Peyer's patch (tissue), 4 donors: Measurements from ENCODE around the gene SYK. TPM values are rescaled to one million over a fixed set of nuclear protein-coding genes. Genes with fewer than 3 reads are reported as not detected.
"Not testable (repeated sequence)": the region's sequence is repeated elsewhere in the genome, so short reads cannot be mapped to it uniquely, and the experiment has no call there.

Source experiments
- DNase-seq, 3 donors: peaks; one replicate each; pipeline ENCODE4 v3.0.0-alpha.2; 2017 to 2019
- H3K27ac ChIP-seq, 4 donors: fragments of 200-600 bp; sonication (generic); one replicate each; pipeline ENCODE4 v1.5.1; 2016 to 2019
- H3K27me3 ChIP-seq, 2 donors: fragments of 200-600 bp; sonication (generic); one replicate each; pipeline ENCODE4 v1.5.1; 2019
- H3K36me3 ChIP-seq, 3 donors: fragments of 200-600 bp; sonication (generic); one replicate each; pipeline ENCODE4 v1.5.1; 2016 to 2019
- H3K4me1 ChIP-seq, 4 donors: fragments of 200-600 bp; sonication (generic); one replicate each; pipeline ENCODE4 v1.5.1; 2016 to 2019
- H3K4me3 ChIP-seq, 4 donors: fragments of 200-600 bp; sonication (generic); 1 replicate in 3 of 4; 2 replicates in 1 of 4; pipeline ENCODE4 v1.5.1; 2016 to 2019; ENCODE audit warnings: mild to moderate bottlenecking in 1 of 4
- H3K9me3 ChIP-seq, 4 donors: fragments of 200-600 bp; sonication (generic); one replicate each; pipeline ENCODE4 v1.5.1; 2016 to 2019; ENCODE audit warnings: mild to moderate bottlenecking in 1 of 4
- POLR2A ChIP-seq, 2 donors: fragments of 450-650 bp; IDR thresholded peaks; one replicate each; pipeline ENCODE4 v1.5.1; 2017; ENCODE audit warnings: antibody characterized with exemption in 2 of 2, mild to moderate bottlenecking in 2 of 2, moderate library complexity in 2 of 2
- total RNA-seq, 4 donors: library from RNA; depleted of rRNA; stranded (reverse); fragments of >200 nt; gene quantifications; one replicate each; pipeline ENCODE4 v1.1.0, GENCODE V29; 2016
- TF ChIP-seq, protein P1 (sequence below), 6 experiments: fragments of 450-650 bp in 4 of 6; fragments of 200-600 bp in 2 of 6; sonication (generic) in 1 of 6; IDR thresholded peaks; one replicate each; pipeline ENCODE4 v1.5.1; 2017 to 2019; ENCODE audit warnings: antibody characterized with exemption in 6 of 6, mild to moderate bottlenecking in 3 of 6, moderate library complexity in 1 of 6

SYK gene
- total RNA-seq, 4 donors from 2014 or later, result 48.7 to 81.7 (median 60.0) TPM

GRCh38 chr9:90789408-90789807 is 12.2 kb upstream of the SYK start:
- Histone ChIP-seq H3K27me3 (no peaks in the 10 kb centered on the region), H3K9me3 (no peaks in the 10 kb centered on the region), H3K4me1 (peaks cover 0 to 1% (median 0%) of the 10 kb centered on the region in 4 donors), H3K4me3 (no peak overlapping the region), H3K27ac (no peak overlapping the region), H3K36me3 (no peaks in the 10 kb centered on the region)
- no peak for DNase-seq
- TF ChIP-seq, protein P1, sequence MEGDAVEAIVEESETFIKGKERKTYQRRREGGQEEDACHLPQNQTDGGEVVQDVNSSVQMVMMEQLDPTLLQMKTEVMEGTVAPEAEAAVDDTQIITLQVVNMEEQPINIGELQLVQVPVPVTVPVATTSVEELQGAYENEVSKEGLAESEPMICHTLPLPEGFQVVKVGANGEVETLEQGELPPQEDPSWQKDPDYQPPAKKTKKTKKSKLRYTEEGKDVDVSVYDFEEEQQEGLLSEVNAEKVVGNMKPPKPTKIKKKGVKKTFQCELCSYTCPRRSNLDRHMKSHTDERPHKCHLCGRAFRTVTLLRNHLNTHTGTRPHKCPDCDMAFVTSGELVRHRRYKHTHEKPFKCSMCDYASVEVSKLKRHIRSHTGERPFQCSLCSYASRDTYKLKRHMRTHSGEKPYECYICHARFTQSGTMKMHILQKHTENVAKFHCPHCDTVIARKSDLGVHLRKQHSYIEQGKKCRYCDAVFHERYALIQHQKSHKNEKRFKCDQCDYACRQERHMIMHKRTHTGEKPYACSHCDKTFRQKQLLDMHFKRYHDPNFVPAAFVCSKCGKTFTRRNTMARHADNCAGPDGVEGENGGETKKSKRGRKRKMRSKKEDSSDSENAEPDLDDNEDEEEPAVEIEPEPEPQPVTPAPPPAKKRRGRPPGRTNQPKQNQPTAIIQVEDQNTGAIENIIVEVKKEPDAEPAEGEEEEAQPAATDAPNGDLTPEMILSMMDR (IDR thresholded peaks at IDR 0.05), result no peak
- no peak for TF ChIP-seq POLR2A (IDR thresholded peaks at IDR 0.05)

DNA sequence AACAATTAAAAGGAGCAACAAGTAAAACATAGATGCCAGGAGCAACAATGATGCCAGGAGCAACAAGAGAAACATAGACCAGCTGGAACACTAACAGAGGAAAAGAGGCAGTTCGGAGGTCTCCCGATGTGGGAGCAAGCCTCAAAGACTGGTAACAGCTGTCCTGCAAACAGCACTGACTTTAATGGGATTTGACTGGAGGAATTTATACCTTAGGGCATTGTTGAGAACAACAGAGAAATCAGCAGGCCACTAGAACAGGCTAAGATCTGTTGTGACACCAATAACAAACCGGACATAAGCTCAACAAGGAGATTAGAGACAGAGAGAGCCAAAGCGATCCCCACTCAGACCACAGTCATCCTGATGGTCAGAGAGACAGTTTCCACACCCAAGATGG is 11.8 kb upstream of the SYK start:
- Histone ChIP-seq H3K27ac (no peak overlapping the region), H3K4me3 (no peak overlapping the region), H3K27me3 (no peaks in the 10 kb centered on the region), H3K9me3 (no peaks in the 10 kb centered on the region), H3K4me1 (peaks cover 0 to 6% (median 0%) of the 10 kb centered on the region in 4 donors), H3K36me3 (no peaks in the 10 kb centered on the region)
- DNase-seq, result no peak
- TF ChIP-seq POLR2A (IDR thresholded peaks at IDR 0.05), result no peak
- TF ChIP-seq, protein P1 (IDR thresholded peaks at IDR 0.05), result no peak

GRCh38 chr9:90793024-90793423 is 8.6 kb upstream of the SYK start:
- not testable (repeated sequence) for H3K27me3 ChIP-seq, H3K27ac ChIP-seq, H3K4me3 ChIP-seq, H3K36me3 ChIP-seq, H3K9me3 ChIP-seq, DNase-seq, H3K4me1 ChIP-seq

- no peaks in the 10 kb centered on the region for H3K9me3 ChIP-seq
- H3K4me1 ChIP-seq, result peaks cover 0 to 9% (median 0%) of the 10 kb centered on the region in 4 donors
- H3K4me3 ChIP-seq, result no peak overlapping the region
- no peak for DNase-seq
- no peak overlapping the region for H3K27ac ChIP-seq
- H3K36me3 ChIP-seq, result no peaks in the 10 kb centered on the region
- TF ChIP-seq POLR2A (IDR thresholded peaks at IDR 0.05), result no peak
- TF ChIP-seq, protein P1 (IDR thresholded peaks at IDR 0.05), result peak in 1 of 6 experiments; percentile 23
- no peaks in the 10 kb centered on the region for H3K27me3 ChIP-seq
Observed at GRCh38 chr9:90793729-90794128, 7.9 kb upstream of the SYK start.

GRCh38 chr9:90795084-90795483 is 6.5 kb upstream of the SYK start:
- DNase-seq, result peak in 1 of 3 donors; percentile 40
- peak overlapping the region in 2 of 4 donors; percentile 15 to 56 for H3K27ac ChIP-seq
- H3K4me1 ChIP-seq, result peaks cover 0 to 9% (median 0%) of the 10 kb centered on the region in 4 donors
- no peak overlapping the region for H3K4me3 ChIP-seq
- TF ChIP-seq POLR2A (IDR thresholded peaks at IDR 0.05), result no peak
- TF ChIP-seq, protein P1 (IDR thresholded peaks at IDR 0.05), result no peak
- no peaks in the 10 kb centered on the region for H3K9me3 ChIP-seq
- H3K36me3 ChIP-seq, result no peaks in the 10 kb centered on the region
- no peaks in the 10 kb centered on the region for H3K27me3 ChIP-seq

DNA sequence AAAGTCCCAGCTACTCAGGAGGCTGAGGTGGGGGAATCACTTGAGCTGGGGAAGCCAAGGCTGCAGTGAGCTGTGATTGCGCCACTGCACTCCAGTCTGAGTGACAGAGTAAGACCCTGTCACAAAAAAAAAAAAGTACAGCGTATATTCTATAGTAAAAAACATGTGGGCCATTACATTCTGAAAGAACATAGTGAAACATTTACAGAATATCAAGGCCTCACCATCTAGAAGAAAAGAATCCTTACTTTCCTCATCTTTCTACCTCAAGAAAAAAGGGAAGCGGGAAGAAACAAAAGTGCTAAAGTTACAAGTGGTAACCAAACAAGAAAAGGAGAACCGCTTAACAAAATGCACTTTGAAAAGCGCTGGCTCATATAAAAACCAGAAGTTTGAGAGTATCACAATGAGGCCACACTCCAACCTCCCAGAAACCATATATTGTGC is 5.7 kb upstream of the SYK start:
- no peaks in the 10 kb centered on the region for H3K36me3 ChIP-seq
- H3K9me3 ChIP-seq, result no peaks in the 10 kb centered on the region
- no peak overlapping the region for H3K4me3 ChIP-seq
- peaks cover 0 to 9% (median 0%) of the 10 kb centered on the region in 4 donors for H3K4me1 ChIP-seq
- TF ChIP-seq, protein P1 (IDR thresholded peaks at IDR 0.05), result no peak
- TF ChIP-seq POLR2A (IDR thresholded peaks at IDR 0.05), result no peak
- no peaks in the 10 kb centered on the region for H3K27me3 ChIP-seq
- no peak for DNase-seq
- peak overlapping the region in 2 of 4 donors; percentile 30 to 56 for H3K27ac ChIP-seq
